ENCODE measurements around the gene TMEM43.
"Not testable (repeated sequence)": the region's sequence is repeated elsewhere in the genome, so short reads cannot be mapped to it uniquely, and the experiment has no call there.

Gene TMEM43, protein sequence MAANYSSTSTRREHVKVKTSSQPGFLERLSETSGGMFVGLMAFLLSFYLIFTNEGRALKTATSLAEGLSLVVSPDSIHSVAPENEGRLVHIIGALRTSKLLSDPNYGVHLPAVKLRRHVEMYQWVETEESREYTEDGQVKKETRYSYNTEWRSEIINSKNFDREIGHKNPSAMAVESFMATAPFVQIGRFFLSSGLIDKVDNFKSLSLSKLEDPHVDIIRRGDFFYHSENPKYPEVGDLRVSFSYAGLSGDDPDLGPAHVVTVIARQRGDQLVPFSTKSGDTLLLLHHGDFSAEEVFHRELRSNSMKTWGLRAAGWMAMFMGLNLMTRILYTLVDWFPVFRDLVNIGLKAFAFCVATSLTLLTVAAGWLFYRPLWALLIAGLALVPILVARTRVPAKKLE

DNA sequence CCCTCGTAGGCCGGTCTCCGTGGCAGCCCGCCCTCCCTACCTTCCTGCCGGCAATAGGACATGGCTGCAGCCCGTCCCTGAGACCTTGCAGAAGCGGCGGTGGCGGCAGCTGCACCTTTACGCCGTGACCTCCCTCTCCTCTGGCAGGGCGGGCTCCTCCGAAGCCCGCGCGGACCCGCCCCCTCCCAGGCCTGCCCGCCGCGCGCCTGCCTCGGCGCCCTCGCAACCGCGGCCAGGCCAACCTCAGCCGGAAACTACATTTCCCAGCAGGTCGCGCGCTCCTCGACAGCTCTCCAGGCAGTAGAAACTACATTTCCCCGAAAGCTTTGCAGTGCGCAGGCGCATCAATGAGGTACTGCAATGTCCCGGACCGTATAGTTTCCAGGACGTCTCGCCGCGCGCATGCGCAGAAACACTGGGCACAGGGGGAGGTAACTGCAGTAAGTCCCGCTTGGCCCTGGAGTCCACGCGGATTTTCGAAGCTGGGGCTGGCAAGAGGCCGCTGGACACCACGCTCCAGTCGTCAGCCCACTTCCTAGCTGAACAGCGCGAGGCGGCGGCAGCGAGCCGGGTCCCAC is at the start of gene TMEM43, which contains the start of gene CHCHD4:
Gene TMEM43, plus strand, starts transcription at position 438 of the 578 bp plus-strand sequence. CDS start 142 bp downstream, outside the sequence.
Gene CHCHD4, minus strand, starts transcription at position 256 of the 578 bp plus-strand sequence. Its CDS starts 194 bp downstream, at position 62.
- peak within 1 kb of the TSS; percentile 67 for H3K27ac ChIP-seq (ENCODE audit: low read depth, low read length)
- no peaks in the 10 kb centered on the region for H3K9me3 ChIP-seq (ENCODE audit: control insufficient read depth, insufficient read depth, low read length)
- no peaks in the 10 kb centered on the region for H3K27me3 ChIP-seq (ENCODE audit: control insufficient read depth, low read length)
- H3K79me2 ChIP-seq (ENCODE audit: control insufficient read depth, low read length) = peaks cover 88% of the 10 kb centered on the region
- peak within 1 kb of the TSS; percentile 88 for H3K4me2 ChIP-seq (ENCODE audit: low read length)
- H3K4me1 ChIP-seq (ENCODE audit: control insufficient read depth, low read length) = peaks cover 38% of the 10 kb centered on the region
- H3K9me2 ChIP-seq (replicated peaks; ENCODE audit: control insufficient read depth, low read length) = no peaks in the 10 kb centered on the region
- H4K20me1 ChIP-seq (ENCODE audit: control insufficient read depth, insufficient read depth, low read depth, low read length) = peaks cover 6% of the 10 kb centered on the region; the same call in 1 of the 2 replicates
- H3K4me3 ChIP-seq (ENCODE audit: low read length) = peak within 1 kb of the TSS; percentile 96
- peaks cover 60% of the 10 kb centered on the region for H3K36me3 ChIP-seq (ENCODE audit: control insufficient read depth, low read length)
- TF ChIP-seq EZH2phosphoT487 (IDR thresholded peaks at IDR 0.05; ENCODE audit: borderline replicate concordance, low read length) (no peak), CTCF (IDR thresholded peaks at IDR 0.05; ENCODE audit: low read depth, low read length, poor library complexity, severe bottlenecking) (no peak)
- no peaks in the 10 kb centered on the region for H3F3A ChIP-seq (ENCODE audit: control insufficient read depth, insufficient read depth)

GRCh38 chr3:14075233-14075632 is 49.6 kb upstream of the TMEM43 start:
- not testable (repeated sequence) for H3K4me1 ChIP-seq (ENCODE audit: control insufficient read depth, low read length); H3K79me2 ChIP-seq (ENCODE audit: control insufficient read depth, low read length); H3K36me3 ChIP-seq (ENCODE audit: control insufficient read depth, low read length); H3K4me2 ChIP-seq (ENCODE audit: low read length); H3F3A ChIP-seq (ENCODE audit: control insufficient read depth, insufficient read depth); H3K27me3 ChIP-seq (ENCODE audit: control insufficient read depth, low read length); H4K20me1 ChIP-seq (ENCODE audit: control insufficient read depth, insufficient read depth, low read depth, low read length); H3K9me3 ChIP-seq (ENCODE audit: control insufficient read depth, insufficient read depth, low read length); H3K27ac ChIP-seq (ENCODE audit: low read depth, low read length); H3K9me2 ChIP-seq (replicated peaks; ENCODE audit: control insufficient read depth, low read length); H3K4me3 ChIP-seq (ENCODE audit: low read length)

DNA sequence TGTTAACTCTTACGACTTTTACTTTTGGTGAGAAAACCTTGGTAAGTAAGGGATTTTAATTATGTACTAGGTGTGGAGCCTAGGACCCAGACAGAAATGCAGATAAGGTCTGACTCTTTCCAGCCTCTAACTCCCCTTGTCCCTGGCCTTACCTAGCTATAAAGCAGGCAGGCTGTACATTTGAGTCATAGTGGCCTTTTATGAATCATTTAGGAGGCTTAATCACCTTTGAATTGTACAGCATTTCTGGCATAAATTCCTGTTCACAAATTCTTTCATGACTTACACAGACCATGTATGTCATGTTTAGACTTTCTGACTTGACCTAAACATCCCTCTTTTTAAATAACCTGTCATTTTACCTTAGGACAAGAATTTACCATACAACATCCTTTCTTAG is 47.5 kb upstream of the TMEM43 start:
- H3K36me3 ChIP-seq (ENCODE audit: control insufficient read depth, low read length) = no peaks in the 10 kb centered on the region
- peaks cover 4% of the 10 kb centered on the region; the same call in 1 of the 2 replicates for H3K27me3 ChIP-seq (ENCODE audit: control insufficient read depth, low read length)
- H3K4me3 ChIP-seq (ENCODE audit: low read length) = no peak overlapping the region
- no peaks in the 10 kb centered on the region for H3F3A ChIP-seq (ENCODE audit: control insufficient read depth, insufficient read depth)
- TF ChIP-seq CTCF (IDR thresholded peaks at IDR 0.05; ENCODE audit: low read depth, low read length, poor library complexity, severe bottlenecking) = no peak
- no peak for TF ChIP-seq EZH2phosphoT487 (IDR thresholded peaks at IDR 0.05; ENCODE audit: borderline replicate concordance, low read length)
- no peaks in the 10 kb centered on the region for H3K79me2 ChIP-seq (ENCODE audit: control insufficient read depth, low read length)
- no peak overlapping the region for H3K27ac ChIP-seq (ENCODE audit: low read depth, low read length)
- H3K9me3 ChIP-seq (ENCODE audit: control insufficient read depth, insufficient read depth, low read length) = no peaks in the 10 kb centered on the region
- H3K9me2 ChIP-seq (replicated peaks; ENCODE audit: control insufficient read depth, low read length) = no peaks in the 10 kb centered on the region
- no peaks in the 10 kb centered on the region for H4K20me1 ChIP-seq (ENCODE audit: control insufficient read depth, insufficient read depth, low read depth, low read length)
- H3K4me1 ChIP-seq (ENCODE audit: control insufficient read depth, low read length) = no peaks in the 10 kb centered on the region
- no peak overlapping the region for H3K4me2 ChIP-seq (ENCODE audit: low read length)

GRCh38 chr3:14082108-14082657 is 42.7 kb upstream of the TMEM43 start:
- Histone ChIP-seq H3K27ac (ENCODE audit: low read depth, low read length) (no peak overlapping the region), H3K4me3 (ENCODE audit: low read length) (no peak overlapping the region), H3K4me1 (ENCODE audit: control insufficient read depth, low read length) (no peaks in the 10 kb centered on the region), H3K79me2 (ENCODE audit: control insufficient read depth, low read length) (no peaks in the 10 kb centered on the region), H3K9me3 (ENCODE audit: control insufficient read depth, insufficient read depth, low read length) (no peaks in the 10 kb centered on the region), H3K4me2 (ENCODE audit: low read length) (no peak overlapping the region), H3K9me2 (replicated peaks; ENCODE audit: control insufficient read depth, low read length) (no peaks in the 10 kb centered on the region), H4K20me1 (ENCODE audit: control insufficient read depth, insufficient read depth, low read depth, low read length) (no peaks in the 10 kb centered on the region), H3K27me3 (ENCODE audit: control insufficient read depth, low read length) (peaks cover 4% of the 10 kb centered on the region; the same call in 1 of the 2 replicates), H3F3A (ENCODE audit: control insufficient read depth, insufficient read depth) (no peaks in the 10 kb centered on the region), H3K36me3 (ENCODE audit: control insufficient read depth, low read length) (no peaks in the 10 kb centered on the region)
- TF ChIP-seq CTCF (IDR thresholded peaks at IDR 0.05; ENCODE audit: low read depth, low read length, poor library complexity, severe bottlenecking) = no peak
- no peak for TF ChIP-seq EZH2phosphoT487 (IDR thresholded peaks at IDR 0.05; ENCODE audit: borderline replicate concordance, low read length)

DNA sequence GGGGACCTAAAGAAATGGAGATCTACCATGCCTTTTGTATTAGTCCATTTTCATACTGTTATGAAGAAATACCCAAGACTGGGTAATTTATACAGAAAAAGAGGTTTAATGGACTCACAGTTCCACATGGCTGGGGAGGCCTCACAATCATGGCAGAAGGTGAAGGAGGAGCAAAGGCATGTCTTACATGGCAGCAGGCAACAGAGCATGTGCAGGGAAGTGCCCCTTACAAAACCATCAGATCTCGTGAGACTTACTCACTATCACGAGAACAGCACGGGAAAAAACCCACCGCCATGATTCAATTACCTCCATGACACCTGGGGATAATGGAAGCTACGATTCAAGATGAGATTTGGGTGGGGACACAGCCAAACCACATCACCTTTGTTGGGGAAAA is 37.4 kb upstream of the TMEM43 start:
- not testable (repeated sequence) for H3K4me1 ChIP-seq (ENCODE audit: control insufficient read depth, low read length); H4K20me1 ChIP-seq (ENCODE audit: control insufficient read depth, insufficient read depth, low read depth, low read length); H3K4me2 ChIP-seq (ENCODE audit: low read length); H3F3A ChIP-seq (ENCODE audit: control insufficient read depth, insufficient read depth); H3K79me2 ChIP-seq (ENCODE audit: control insufficient read depth, low read length); H3K36me3 ChIP-seq (ENCODE audit: control insufficient read depth, low read length); H3K9me2 ChIP-seq (replicated peaks; ENCODE audit: control insufficient read depth, low read length); H3K27ac ChIP-seq (ENCODE audit: low read depth, low read length); H3K4me3 ChIP-seq (ENCODE audit: low read length); H3K9me3 ChIP-seq (ENCODE audit: control insufficient read depth, insufficient read depth, low read length); H3K27me3 ChIP-seq (ENCODE audit: control insufficient read depth, low read length)

Data from DOHH2 (cell line).